ENCODE measurements around the gene KIN. TPM values are rescaled to one million over a fixed set of nuclear protein-coding genes. Genes with fewer than 3 reads are reported as not detected.

Gene KIN
- total and polyA plus RNA-seq, 2 experiments from 2014 or later: 8.5 to 31.7 TPM

DNA sequence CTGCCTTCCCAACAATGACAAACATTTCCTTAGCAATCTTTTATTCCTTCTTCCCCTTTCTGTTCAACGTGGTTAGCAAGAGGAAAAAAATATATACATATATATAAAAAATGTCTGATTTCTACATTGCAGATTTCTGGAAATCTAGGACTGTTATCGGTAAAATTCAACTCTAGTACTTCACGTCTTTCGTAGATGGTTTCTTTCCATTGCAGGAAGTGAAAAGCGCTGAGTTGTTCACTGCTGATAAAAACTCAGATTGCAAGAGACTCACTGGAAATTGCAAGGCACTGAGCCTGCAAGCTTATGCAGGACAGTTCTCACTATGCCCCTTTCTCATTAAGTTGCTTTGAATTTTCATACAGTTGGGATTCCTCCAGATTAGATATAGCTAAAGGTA lies 23.9 kb downstream of the KIN start:
- Mint-ChIP-seq H3K4me1 (no peaks in the 10 kb centered on the region), H3K9me3 (no peaks in the 10 kb centered on the region), H3K4me3 (no peak overlapping the region), H3K27ac (no peak overlapping the region), H3K36me3 (ENCODE audit: low read depth) (peaks cover 71% of the 10 kb centered on the region), H3K27me3 (ENCODE audit: insufficient read depth, low read depth, poor library complexity) (no peaks in the 10 kb centered on the region)
- ATAC-seq (no peak), DNase-seq (ENCODE audit: low spot score) (no peak)
- H2AFZ ChIP-seq: no peak overlapping the region
- no peaks in the 10 kb centered on the region; the same call in 1 of the 2 replicates for H4K20me1 ChIP-seq (replicated peaks; ENCODE audit: insufficient read depth)
- no peaks in the 10 kb centered on the region for H3K79me2 ChIP-seq (replicated peaks; ENCODE audit: insufficient read depth)
- TF ChIP-seq, protein P1, sequence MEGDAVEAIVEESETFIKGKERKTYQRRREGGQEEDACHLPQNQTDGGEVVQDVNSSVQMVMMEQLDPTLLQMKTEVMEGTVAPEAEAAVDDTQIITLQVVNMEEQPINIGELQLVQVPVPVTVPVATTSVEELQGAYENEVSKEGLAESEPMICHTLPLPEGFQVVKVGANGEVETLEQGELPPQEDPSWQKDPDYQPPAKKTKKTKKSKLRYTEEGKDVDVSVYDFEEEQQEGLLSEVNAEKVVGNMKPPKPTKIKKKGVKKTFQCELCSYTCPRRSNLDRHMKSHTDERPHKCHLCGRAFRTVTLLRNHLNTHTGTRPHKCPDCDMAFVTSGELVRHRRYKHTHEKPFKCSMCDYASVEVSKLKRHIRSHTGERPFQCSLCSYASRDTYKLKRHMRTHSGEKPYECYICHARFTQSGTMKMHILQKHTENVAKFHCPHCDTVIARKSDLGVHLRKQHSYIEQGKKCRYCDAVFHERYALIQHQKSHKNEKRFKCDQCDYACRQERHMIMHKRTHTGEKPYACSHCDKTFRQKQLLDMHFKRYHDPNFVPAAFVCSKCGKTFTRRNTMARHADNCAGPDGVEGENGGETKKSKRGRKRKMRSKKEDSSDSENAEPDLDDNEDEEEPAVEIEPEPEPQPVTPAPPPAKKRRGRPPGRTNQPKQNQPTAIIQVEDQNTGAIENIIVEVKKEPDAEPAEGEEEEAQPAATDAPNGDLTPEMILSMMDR (conservative IDR thresholded peaks at IDR 0.05; ENCODE audit: low read depth in 2 of 2): no peak
- TF ChIP-seq EZH2phosphoT487 (IDR thresholded peaks at IDR 0.05; ENCODE audit: unreplicated experiment) (no peak), CREB1 (CRISPR knock-in tag; IDR thresholded peaks at IDR 0.05; ENCODE audit: low read depth) (no peak), JUNB (IDR thresholded peaks at IDR 0.05; ENCODE audit: unreplicated experiment) (no peak), POLR2AphosphoS5 (IDR thresholded peaks at IDR 0.05; ENCODE audit: low read depth) (no peak), ZNF114 (CRISPR knock-in tag; IDR thresholded peaks at IDR 0.05) (no peak), ZNF331 (CRISPR knock-in tag; IDR thresholded peaks at IDR 0.05; ENCODE audit: low read depth) (no peak), EZH2 (IDR thresholded peaks at IDR 0.05; ENCODE audit: low read depth, unreplicated experiment) (no peak), STAT1 (IDR thresholded peaks at IDR 0.05; ENCODE audit: unreplicated experiment) (no peak)
- TF ChIP-seq, protein P2, sequence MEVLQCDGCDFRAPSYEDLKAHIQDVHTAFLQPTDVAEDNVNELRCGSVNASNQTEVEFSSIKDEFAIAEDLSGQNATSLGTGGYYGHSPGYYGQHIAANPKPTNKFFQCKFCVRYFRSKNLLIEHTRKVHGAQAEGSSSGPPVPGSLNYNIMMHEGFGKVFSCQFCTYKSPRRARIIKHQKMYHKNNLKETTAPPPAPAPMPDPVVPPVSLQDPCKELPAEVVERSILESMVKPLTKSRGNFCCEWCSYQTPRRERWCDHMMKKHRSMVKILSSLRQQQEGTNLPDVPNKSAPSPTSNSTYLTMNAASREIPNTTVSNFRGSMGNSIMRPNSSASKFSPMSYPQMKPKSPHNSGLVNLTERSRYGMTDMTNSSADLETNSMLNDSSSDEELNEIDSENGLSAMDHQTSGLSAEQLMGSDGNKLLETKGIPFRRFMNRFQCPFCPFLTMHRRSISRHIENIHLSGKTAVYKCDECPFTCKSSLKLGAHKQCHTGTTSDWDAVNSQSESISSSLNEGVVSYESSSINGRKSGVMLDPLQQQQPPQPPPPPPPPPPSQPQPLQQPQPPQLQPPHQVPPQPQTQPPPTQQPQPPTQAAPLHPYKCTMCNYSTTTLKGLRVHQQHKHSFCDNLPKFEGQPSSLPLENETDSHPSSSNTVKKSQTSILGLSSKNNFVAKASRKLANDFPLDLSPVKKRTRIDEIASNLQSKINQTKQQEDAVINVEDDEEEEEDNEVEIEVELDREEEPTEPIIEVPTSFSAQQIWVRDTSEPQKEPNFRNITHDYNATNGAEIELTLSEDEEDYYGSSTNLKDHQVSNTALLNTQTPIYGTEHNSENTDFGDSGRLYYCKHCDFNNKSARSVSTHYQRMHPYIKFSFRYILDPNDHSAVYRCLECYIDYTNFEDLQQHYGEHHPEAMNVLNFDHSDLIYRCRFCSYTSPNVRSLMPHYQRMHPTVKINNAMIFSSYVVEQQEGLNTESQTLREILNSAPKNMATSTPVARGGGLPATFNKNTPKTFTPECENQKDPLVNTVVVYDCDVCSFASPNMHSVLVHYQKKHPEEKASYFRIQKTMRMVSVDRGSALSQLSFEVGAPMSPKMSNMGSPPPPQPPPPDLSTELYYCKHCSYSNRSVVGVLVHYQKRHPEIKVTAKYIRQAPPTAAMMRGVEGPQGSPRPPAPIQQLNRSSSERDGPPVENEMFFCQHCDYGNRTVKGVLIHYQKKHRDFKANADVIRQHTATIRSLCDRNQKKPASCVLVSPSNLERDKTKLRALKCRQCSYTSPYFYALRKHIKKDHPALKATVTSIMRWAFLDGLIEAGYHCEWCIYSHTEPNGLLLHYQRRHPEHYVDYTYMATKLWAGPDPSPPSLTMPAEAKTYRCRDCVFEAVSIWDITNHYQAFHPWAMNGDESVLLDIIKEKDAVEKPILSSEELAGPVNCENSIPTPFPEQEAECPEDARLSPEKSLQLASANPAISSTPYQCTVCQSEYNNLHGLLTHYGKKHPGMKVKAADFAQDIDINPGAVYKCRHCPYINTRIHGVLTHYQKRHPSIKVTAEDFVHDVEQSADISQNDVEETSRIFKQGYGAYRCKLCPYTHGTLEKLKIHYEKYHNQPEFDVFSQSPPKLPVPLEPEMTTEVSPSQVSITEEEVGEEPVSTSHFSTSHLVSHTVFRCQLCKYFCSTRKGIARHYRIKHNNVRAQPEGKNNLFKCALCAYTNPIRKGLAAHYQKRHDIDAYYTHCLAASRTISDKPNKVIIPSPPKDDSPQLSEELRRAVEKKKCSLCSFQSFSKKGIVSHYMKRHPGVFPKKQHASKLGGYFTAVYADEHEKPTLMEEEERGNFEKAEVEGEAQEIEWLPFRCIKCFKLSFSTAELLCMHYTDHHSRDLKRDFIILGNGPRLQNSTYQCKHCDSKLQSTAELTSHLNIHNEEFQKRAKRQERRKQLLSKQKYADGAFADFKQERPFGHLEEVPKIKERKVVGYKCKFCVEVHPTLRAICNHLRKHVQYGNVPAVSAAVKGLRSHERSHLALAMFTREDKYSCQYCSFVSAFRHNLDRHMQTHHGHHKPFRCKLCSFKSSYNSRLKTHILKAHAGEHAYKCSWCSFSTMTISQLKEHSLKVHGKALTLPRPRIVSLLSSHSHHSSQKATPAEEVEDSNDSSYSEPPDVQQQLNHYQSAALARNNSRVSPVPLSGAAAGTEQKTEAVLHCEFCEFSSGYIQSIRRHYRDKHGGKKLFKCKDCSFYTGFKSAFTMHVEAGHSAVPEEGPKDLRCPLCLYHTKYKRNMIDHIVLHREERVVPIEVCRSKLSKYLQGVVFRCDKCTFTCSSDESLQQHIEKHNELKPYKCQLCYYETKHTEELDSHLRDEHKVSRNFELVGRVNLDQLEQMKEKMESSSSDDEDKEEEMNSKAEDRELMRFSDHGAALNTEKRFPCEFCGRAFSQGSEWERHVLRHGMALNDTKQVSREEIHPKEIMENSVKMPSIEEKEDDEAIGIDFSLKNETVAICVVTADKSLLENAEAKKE (CRISPR knock-in tag; IDR thresholded peaks at IDR 0.05): no peak
- TF ChIP-seq, protein P3, sequence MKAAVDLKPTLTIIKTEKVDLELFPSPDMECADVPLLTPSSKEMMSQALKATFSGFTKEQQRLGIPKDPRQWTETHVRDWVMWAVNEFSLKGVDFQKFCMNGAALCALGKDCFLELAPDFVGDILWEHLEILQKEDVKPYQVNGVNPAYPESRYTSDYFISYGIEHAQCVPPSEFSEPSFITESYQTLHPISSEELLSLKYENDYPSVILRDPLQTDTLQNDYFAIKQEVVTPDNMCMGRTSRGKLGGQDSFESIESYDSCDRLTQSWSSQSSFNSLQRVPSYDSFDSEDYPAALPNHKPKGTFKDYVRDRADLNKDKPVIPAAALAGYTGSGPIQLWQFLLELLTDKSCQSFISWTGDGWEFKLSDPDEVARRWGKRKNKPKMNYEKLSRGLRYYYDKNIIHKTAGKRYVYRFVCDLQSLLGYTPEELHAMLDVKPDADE (IDR thresholded peaks at IDR 0.05): no peak
- TF ChIP-seq, protein P4, sequence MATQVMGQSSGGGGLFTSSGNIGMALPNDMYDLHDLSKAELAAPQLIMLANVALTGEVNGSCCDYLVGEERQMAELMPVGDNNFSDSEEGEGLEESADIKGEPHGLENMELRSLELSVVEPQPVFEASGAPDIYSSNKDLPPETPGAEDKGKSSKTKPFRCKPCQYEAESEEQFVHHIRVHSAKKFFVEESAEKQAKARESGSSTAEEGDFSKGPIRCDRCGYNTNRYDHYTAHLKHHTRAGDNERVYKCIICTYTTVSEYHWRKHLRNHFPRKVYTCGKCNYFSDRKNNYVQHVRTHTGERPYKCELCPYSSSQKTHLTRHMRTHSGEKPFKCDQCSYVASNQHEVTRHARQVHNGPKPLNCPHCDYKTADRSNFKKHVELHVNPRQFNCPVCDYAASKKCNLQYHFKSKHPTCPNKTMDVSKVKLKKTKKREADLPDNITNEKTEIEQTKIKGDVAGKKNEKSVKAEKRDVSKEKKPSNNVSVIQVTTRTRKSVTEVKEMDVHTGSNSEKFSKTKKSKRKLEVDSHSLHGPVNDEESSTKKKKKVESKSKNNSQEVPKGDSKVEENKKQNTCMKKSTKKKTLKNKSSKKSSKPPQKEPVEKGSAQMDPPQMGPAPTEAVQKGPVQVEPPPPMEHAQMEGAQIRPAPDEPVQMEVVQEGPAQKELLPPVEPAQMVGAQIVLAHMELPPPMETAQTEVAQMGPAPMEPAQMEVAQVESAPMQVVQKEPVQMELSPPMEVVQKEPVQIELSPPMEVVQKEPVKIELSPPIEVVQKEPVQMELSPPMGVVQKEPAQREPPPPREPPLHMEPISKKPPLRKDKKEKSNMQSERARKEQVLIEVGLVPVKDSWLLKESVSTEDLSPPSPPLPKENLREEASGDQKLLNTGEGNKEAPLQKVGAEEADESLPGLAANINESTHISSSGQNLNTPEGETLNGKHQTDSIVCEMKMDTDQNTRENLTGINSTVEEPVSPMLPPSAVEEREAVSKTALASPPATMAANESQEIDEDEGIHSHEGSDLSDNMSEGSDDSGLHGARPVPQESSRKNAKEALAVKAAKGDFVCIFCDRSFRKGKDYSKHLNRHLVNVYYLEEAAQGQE (IDR thresholded peaks at IDR 0.05; ENCODE audit: unreplicated experiment): no peak
- no peaks in the 10 kb centered on the region for H3K4me1 ChIP-seq (ENCODE audit: insufficient read depth)
- peaks cover 42% of the 10 kb centered on the region for H3K36me3 ChIP-seq (ENCODE audit: insufficient read depth)
- no peaks in the 10 kb centered on the region for H3F3A ChIP-seq (replicated peaks; ENCODE audit: low read depth)
- no peak overlapping the region for H3K27ac ChIP-seq (ENCODE audit: low read depth)
- H3K9me2 ChIP-seq (ENCODE audit: insufficient read depth): no peaks in the 10 kb centered on the region
- no peaks in the 10 kb centered on the region for H3K27me3 ChIP-seq (ENCODE audit: insufficient read depth)
- no peak overlapping the region for H3K4me2 ChIP-seq
- no peak overlapping the region for H3K4me3 ChIP-seq

Data from GM23338 (cell line).